SU-DHL-6 (cell line): ENCODE results near the gene PDE4D.

Experiments used
- H2AFZ ChIP-seq: fragments of 200-600 bp; sonication (generic); 2 replicates; pipeline ENCODE4 v1.6.1; 2014; ENCODE audit warnings: low read depth, mild to moderate bottlenecking, moderate library complexity, mixed read lengths, antibody characterized with exemption, low read length; ENCODE audit not compliant: severe bottlenecking
- H3F3A ChIP-seq: fragments of 200-600 bp; shearing (Covaris generic); 2 replicates; pipeline ENCODE4 v1.6.0; 2016; ENCODE audit warnings: antibody characterized with exemption, mild to moderate bottlenecking; ENCODE audit not compliant: insufficient read depth
- H3K27ac ChIP-seq: fragments of 200-600 bp; sonication (generic); 2 replicates; pipeline ENCODE4 v1.5.1; 2016; ENCODE audit warnings: low read depth, mild to moderate bottlenecking, low read length, moderate library complexity, mixed read lengths
- H3K27me3 ChIP-seq: fragments of 200-600 bp; sonication (generic), shearing (Covaris generic); 2 replicates; pipeline ENCODE4 v1.6.0; 2014; ENCODE audit warnings: mild to moderate bottlenecking, low read length
- H3K36me3 ChIP-seq: fragments of 200-600 bp; sonication (generic); 2 replicates; pipeline ENCODE4 v1.6.1; 2014; ENCODE audit warnings: mild to moderate bottlenecking, low read length, mixed read lengths
- H3K4me2 ChIP-seq: fragments of 300-600, 200-600 bp; shearing (Covaris generic), sonication (generic); 2 replicates; pipeline ENCODE4 v1.6.0; 2014; ENCODE audit warnings: low read length, low read depth, mild to moderate bottlenecking; ENCODE audit not compliant: poor library complexity, severe bottlenecking
- H3K4me3 ChIP-seq: fragments of 200-600 bp; sonication (generic); 2 replicates; pipeline ENCODE4 v1.5.1; 2014; ENCODE audit warnings: antibody characterized with exemption, low read length, mild to moderate bottlenecking, mixed read lengths; ENCODE audit not compliant: insufficient read depth, poor library complexity, severe bottlenecking
- H3K79me2 ChIP-seq: fragments of 200-600 bp; sonication (generic); 2 replicates; pipeline ENCODE4 v1.6.1; 2014; ENCODE audit warnings: mild to moderate bottlenecking, low read length, moderate library complexity; ENCODE audit not compliant: insufficient read depth
- H3K9ac ChIP-seq: fragments of 200-600 bp; sonication (generic); 2 replicates; pipeline ENCODE4 v1.7.0; 2014; ENCODE audit warnings: mild to moderate bottlenecking, low read length
- H3K9me2 ChIP-seq: fragments of 200-600 bp; sonication (generic); replicated peaks from 2 replicates; pipeline ENCODE4 v1.6.1; 2014; ENCODE audit warnings: low read length; ENCODE audit not compliant: insufficient read depth
- H3K9me3 ChIP-seq: fragments of 200-600 bp; sonication (generic); 2 replicates; pipeline ENCODE4 v1.6.1; 2014; ENCODE audit warnings: low read length, mixed read lengths; ENCODE audit not compliant: insufficient read depth
- H4K20me1 ChIP-seq: fragments of 200-600 bp; sonication (generic); 2 replicates; pipeline ENCODE4 v1.6.1; 2014; ENCODE audit warnings: low read depth, mild to moderate bottlenecking, antibody characterized with exemption, low read length, moderate library complexity, mixed read lengths
- EZH2phosphoT487 ChIP-seq: fragments of 200-600 bp; sonication (generic), shearing (Covaris generic); conservative IDR thresholded peaks from 2 replicates; pipeline ENCODE4 v1.6.1; 2018; ENCODE audit warnings: mild to moderate bottlenecking, antibody characterized with exemption, low read length, moderate library complexity, mixed read lengths
- TF ChIP-seq, protein P1 (sequence below): fragments of 200-600 bp; sonication (generic); IDR thresholded peaks from one replicate; pipeline ENCODE4 v1.5.1; 2017; ENCODE audit warnings: antibody characterized with exemption, mild to moderate bottlenecking, low read length, moderate library complexity; ENCODE audit not compliant: insufficient read depth, poor library complexity, severe bottlenecking

PDE4D gene

DNA sequence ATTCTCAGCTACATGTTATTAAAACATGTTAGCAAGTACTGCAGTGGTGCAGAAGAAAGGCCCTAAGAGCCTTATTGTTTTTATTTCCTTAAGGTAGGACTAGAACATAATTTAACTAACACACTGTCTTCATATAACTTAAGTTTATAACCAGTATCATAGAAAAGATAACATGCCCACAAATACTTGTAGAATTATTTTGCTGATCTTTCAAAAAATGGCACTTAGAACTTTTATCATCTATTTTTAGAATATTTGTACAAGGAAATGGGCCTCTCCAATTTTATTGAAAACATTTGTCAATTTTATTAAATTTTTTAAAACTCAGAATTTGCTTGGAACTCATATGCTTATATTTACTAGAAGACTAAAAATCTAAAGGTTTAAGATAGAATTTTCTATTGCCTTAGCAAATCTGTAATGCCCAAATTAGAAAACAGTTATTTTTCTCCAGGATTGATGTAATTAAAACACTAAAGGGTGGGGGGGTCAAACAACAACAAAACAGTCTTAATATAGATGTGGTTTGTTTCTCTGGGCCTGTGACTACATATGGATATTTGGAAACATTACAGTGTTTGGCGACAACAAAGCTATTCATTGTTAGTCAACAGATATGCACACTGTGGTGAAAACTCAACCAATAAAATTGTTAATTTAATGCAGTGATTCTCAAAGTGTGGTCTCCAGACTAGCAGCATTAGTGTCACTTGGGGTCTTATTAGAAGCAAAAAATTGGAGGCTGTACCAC lies 360.4 kb downstream of the PDE4D start:
- H2AFZ ChIP-seq, result no peak overlapping the region
- H3F3A ChIP-seq, result no peaks in the 10 kb centered on the region
- H3K9me3 ChIP-seq, result no peaks in the 10 kb centered on the region
- no peak overlapping the region for H3K9ac ChIP-seq
- no peaks in the 10 kb centered on the region for H3K36me3 ChIP-seq
- no peaks in the 10 kb centered on the region for H4K20me1 ChIP-seq
- no peak for TF ChIP-seq EZH2phosphoT487
- TF ChIP-seq, protein P1, sequence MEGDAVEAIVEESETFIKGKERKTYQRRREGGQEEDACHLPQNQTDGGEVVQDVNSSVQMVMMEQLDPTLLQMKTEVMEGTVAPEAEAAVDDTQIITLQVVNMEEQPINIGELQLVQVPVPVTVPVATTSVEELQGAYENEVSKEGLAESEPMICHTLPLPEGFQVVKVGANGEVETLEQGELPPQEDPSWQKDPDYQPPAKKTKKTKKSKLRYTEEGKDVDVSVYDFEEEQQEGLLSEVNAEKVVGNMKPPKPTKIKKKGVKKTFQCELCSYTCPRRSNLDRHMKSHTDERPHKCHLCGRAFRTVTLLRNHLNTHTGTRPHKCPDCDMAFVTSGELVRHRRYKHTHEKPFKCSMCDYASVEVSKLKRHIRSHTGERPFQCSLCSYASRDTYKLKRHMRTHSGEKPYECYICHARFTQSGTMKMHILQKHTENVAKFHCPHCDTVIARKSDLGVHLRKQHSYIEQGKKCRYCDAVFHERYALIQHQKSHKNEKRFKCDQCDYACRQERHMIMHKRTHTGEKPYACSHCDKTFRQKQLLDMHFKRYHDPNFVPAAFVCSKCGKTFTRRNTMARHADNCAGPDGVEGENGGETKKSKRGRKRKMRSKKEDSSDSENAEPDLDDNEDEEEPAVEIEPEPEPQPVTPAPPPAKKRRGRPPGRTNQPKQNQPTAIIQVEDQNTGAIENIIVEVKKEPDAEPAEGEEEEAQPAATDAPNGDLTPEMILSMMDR, result no peak
- H3K4me3 ChIP-seq, result no peak overlapping the region
- no peaks in the 10 kb centered on the region for H3K79me2 ChIP-seq
- H3K4me2 ChIP-seq, result no peak overlapping the region
- H3K27ac ChIP-seq, result no peak overlapping the region
- no peaks in the 10 kb centered on the region for H3K9me2 ChIP-seq
- no peaks in the 10 kb centered on the region for H3K27me3 ChIP-seq

DNA sequence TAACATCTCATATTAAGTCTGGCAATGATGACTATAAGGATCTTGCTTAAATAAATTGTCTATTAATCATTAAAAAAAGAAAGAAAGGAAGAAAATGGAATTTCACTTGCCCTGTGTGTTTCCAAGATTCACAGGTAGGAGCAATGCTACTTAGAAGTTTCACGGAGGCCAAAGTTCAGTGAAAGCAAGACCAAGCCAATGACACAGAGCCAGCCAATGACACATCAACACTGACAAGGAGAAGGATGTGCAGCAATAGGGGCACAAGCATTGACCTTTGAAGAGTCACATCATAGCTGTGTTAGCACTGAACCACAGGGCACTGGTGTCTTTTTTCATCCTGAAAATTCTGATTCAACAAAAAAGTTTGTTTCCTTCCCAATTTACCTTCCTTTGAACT lies 364.3 kb downstream of the PDE4D start:
- Histone ChIP-seq H4K20me1 (no peaks in the 10 kb centered on the region), H3F3A (no peaks in the 10 kb centered on the region), H3K4me2 (no peak overlapping the region), H3K27ac (no peak overlapping the region), H3K9me3 (no peaks in the 10 kb centered on the region), H3K36me3 (no peaks in the 10 kb centered on the region), H2AFZ (no peak overlapping the region), H3K27me3 (no peaks in the 10 kb centered on the region), H3K9me2 (no peaks in the 10 kb centered on the region), H3K9ac (no peak overlapping the region), H3K4me3 (no peak overlapping the region), H3K79me2 (no peaks in the 10 kb centered on the region)
- no peak for TF ChIP-seq EZH2phosphoT487
- TF ChIP-seq, protein P1, result no peak

DNA sequence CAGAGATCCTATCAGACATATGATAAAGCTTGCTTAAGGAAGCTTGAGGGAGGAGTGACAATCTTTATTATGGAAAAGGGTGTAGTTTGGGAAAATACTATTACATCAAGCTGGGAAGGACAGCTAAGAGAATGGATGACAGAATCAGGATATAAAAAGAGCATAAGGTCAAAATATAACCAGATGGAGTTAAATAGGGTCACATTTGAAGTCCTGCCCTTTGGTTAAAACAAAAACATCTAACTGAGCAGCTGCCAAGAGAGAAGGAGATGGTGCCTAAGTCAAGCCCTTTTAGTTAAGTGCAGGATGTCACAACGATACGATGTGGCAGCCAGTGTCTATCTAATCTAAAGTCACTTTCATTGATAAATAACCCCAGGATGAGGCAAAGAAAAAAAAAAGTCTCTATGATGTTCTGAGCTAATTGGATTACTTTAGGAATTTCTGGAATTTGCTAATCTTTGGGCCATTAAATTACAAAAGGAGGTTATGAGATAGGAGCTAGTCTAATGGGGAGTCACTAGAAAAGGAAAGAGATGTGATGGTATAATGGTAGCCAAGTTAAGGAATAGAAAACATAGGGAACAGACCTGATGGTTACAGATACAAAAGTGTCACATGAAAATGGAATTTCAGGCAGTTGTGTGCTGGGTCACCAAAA lies 365.2 kb downstream of the PDE4D start:
- H3K9me3 ChIP-seq, result no peaks in the 10 kb centered on the region
- TF ChIP-seq EZH2phosphoT487, result no peak
- TF ChIP-seq, protein P1, result no peak
- H4K20me1 ChIP-seq, result no peaks in the 10 kb centered on the region
- H3K27me3 ChIP-seq, result no peaks in the 10 kb centered on the region
- H3K79me2 ChIP-seq, result no peaks in the 10 kb centered on the region
- no peak overlapping the region for H3K27ac ChIP-seq
- H3K9me2 ChIP-seq, result no peaks in the 10 kb centered on the region
- no peak overlapping the region for H3K9ac ChIP-seq
- H3K4me3 ChIP-seq, result no peak overlapping the region
- no peak overlapping the region for H2AFZ ChIP-seq
- H3K36me3 ChIP-seq, result no peaks in the 10 kb centered on the region
- H3K4me2 ChIP-seq, result no peak overlapping the region
- H3F3A ChIP-seq, result no peaks in the 10 kb centered on the region
